ENCODE data around the gene LAMA3.
"Not testable (repeated sequence)": the region's sequence is repeated elsewhere in the genome, so short reads cannot be mapped to it uniquely, and the experiment has no call there.

LAMA3 gene

DNA sequence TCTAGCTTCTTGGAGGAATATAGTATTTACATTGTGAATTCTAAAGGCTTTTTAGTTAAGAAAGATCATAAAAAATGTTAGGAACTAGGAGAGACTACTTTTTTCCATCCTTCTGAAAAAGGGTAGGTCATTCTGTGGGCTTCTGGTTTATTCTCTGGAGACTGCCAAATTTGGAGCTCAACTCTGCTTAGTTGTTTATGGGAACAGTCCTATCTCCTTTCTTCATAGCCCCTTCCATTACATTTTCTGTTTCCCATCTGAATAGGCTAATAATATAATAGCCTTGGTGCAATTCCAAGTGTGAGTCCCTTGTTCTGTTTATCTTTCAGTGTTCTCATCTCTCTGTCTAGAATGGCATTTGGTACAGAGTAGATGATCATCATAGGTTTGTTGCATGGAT is 15.6 kb downstream of the LAMA3 start:
- DNase-seq, result no peak

DNA sequence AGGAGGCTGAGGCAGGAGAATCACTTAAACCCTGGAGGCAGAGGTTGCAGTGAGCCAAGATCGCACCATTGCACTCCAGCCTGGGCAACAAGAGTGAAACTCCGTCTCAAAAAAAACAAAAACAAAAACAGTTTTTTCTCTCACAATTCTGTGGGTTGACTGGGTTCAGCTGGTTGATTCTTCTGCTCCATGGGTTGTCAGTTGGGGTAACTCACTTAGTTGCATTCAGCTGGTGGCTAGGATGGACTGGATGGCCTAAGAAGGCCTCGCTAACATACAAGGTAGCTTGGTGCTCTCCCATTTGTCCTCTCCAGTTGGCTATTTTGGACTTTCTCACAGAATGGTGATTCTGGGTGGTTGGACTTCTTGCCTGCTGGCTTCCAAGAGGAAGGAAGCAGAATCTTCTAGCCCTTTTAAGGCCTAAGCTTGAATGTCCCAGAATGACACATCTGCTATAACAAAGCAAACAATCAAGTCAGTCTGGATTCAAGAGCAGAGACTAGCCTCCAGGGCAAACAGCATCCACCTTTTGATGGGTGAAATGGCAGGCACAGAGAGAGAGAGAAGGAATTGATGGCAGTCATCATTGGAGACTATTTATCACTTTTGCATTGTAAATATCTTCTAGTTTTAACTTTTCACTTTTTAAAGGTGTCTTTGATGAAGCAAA is 17.9 kb downstream of the LAMA3 start:
- no peak for DNase-seq

DNA sequence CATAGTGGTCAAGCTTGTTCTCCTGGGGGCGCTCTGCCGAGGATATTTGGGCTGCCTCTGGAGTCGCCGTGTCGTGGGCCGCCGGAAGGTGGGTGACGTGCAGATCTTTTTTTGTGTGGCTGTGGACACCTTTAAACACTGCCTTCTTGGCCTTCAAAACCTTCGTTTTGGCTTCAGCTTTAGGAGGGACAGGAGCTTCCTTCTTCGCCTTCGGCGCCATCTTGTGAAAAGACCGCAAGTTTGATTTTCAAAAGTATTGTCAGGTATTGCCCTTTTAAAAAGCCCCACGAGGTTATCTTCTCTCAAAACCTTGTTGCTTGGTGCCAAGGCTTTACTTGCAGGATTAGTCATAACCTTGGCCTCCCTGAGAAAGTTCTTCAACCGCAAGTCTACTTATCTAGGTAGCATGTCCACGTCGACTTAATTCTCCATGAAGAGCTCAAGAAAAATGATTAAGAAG is 20.8 kb downstream of the LAMA3 start:
- no peak for DNase-seq

DNA sequence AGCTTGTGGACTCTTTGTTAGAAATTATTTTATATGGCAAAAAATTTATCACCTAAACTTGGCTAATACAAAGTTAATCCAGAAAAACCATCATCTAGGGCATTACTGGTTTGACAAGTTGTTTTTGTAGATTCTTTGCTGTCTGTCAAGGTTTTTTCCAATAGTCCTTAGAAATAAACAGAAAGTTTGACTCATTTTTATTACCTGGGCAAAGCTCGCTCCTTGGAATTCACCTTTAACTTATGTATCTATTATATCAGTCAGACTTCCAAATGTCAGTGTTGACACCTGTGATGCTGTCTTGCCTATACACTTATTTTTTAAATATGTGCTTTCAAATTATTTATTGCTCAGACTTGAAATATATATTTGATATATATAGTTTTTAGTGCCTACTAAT is 21.7 kb downstream of the LAMA3 start:
- DNase-seq, result no peak

DNA sequence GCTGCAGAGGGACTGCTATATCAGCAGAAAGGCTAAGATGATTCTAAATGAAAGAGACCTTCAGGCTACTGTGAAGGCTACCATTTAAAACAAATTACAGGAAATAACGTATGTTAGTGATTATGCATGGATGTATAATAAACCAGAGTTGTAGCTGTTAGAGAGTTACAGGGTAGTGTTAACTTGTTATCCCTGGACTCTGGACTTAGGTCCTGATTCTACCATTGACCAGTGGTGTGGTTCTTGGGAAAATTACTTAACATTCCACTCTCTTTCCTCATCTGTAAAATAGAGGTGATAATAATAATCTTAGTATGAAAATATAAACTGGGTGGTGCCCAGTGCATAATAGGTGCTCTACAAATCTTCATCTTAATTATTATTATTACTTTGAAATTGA is 22.2 kb downstream of the LAMA3 start:
- no peak for DNase-seq

DNA sequence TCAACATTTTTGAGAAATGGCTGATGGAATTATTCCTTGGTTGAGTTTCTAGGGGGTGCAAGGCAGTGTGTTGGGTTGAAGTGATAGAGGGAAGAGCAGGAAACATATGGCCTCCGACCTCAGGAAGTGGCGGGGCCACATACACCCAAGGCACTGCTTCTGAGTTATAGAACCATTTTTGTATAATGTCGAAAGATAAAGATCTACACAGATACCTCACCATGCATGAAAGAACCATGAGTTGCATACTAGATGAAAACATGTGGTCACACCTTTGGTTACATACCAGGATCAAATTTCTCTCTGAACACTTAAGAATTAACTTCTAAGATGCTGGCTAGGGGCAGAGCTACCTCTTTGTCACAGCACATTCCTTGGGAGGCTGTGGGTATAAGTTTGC is 23.2 kb downstream of the LAMA3 start:
- DNase-seq, result no peak

DNA sequence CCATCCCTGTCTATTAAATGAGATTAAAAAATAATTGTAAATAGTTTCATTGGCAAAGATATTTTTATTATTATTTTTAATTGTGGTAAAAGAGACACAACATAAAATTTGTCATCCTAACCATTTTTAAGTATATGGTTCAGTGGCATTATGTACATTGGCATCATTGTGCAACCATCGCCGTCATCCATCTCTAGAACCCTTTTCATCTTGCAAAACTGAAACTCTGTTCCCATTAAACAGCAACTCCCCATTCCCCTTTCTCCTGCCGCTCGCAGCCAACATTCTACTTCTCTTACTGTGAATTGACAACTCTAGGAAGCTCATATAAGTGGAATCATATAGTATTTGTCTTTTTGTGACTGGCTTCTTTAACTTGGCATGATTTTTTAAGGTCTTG is 25.3 kb downstream of the LAMA3 start:
- no peak for DNase-seq

DNA sequence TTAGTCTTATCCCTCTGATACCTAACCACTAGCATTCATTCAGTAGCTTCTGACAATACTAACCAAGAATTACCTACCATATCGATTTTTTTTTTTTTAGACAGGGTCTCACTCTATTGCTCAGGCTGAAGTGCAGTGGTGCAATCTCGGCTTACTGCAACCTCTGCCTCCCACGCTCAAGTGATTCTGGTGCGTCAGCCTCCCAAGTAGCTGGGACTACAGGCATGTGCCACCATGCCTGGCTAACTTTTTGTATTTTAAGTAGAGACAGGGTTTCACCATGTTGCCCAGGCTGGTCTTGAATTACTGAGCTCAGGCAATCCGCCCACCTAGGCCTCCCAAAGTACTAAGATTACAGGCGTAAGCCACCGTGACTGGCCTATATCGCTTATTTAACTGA is 26.8 kb downstream of the LAMA3 start:
- not testable (repeated sequence) for DNase-seq

DNA sequence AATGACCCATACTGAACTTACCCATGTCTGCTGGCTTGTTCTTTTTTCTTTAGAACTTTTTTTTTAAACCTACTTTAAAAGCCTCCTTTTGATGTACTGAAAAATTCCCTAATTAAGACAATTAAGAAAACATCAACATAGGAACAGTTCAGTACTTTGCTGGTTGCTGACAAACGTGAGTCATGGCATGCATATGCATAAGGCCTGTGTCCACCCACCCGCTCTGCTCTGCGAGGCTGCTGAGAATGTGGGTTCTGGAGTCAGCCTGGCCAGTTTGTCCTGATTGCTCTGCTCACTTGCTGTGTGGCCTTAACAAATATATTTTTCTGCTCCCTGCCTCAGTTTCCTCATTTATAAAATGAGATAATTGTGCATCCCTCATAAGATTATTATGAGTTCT is 27.3 kb downstream of the LAMA3 start:
- DNase-seq, result no peak

DNA sequence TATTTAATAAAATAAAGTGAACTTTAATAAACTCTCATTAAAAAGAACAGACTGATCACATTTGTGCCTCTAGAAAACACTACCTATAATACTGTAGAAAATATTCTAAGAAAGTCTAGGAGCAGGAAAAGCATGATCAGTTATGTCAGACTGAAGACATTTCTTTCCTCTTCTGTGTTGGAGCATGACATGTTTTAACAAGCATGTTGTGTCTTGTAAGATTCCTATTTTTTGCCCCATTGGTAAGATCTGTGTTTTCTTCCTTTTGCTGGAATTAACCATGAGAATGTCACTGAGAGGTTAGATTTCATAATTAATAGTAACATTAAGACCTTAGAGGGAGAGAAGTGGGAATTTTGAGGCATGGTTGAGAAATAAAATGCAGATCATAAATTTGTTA is 27.7 kb downstream of the LAMA3 start:
- DNase-seq, result no peak

DNA sequence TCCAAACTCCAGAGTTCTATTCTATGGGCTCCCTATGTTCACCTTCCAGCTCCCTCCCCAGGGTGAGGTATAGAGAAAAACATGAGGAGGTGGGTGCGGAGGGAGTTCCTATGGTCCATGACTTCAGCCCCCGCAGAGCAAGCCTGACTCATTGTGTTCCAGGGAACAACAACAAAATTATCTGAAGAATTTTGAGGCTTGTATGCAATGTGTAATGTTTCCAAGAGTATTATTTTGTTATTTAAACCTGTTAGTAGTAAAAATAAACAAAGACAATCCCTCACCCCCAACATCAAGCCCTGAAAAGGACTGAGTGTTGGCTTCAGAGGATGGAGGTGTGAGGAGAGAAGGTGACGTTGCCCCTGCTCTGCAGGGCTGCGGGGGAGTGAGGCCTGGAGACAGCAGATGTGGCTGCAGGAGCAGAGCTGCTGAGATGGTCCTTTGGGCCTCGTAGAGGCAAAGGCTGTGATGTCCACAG is 29.0 kb downstream of the LAMA3 start:
- DNase-seq, result no peak

DNA sequence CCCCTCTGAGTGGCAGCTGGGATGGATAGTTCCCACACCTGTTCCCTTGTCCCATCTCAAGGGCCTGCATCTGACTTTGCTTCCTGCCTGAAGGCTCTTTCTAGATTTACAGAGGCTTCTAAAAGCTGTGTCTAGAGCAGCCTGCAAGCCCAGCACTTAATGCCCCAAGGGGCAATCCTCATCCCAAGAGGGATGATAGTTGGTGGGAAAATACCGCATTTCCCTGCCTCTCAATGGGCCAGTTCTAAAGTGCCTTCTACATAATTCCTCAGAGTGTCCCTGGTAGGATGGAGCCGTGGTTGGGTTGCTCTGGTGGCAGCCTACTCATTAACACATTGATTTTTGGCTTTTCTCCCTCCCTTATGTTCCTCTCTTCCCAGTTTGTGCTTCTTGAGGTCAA is 29.5 kb downstream of the LAMA3 start:
- no peak for DNase-seq

DNA sequence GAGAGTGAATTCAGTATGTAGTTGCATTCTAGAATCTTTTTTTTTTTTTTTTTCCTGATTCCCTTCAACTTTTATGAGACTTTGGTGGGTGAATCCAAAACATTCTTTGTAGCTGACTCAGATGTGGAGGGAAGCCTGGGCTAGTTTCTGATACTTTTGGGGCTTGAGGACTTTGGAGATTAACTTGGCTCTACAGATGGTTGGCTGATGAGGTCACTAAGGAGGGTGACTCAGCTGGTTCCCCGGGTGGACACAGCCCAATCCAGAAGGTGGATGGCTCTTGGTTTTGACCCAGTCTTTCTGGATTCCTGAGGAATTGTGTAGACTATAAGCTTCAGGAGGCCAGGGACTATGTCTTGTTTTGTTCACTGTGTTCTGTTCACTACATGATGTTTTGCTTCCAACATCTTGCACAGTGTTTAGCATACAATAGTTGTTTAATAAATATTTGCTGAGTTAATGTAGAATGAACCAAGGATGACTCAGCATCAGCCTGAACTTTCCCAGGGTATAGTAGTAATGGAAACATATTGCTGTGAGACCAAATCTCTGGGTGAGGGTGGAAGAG is 30.5 kb downstream of the LAMA3 start:
- DNase-seq, result peak; percentile 7

DNA sequence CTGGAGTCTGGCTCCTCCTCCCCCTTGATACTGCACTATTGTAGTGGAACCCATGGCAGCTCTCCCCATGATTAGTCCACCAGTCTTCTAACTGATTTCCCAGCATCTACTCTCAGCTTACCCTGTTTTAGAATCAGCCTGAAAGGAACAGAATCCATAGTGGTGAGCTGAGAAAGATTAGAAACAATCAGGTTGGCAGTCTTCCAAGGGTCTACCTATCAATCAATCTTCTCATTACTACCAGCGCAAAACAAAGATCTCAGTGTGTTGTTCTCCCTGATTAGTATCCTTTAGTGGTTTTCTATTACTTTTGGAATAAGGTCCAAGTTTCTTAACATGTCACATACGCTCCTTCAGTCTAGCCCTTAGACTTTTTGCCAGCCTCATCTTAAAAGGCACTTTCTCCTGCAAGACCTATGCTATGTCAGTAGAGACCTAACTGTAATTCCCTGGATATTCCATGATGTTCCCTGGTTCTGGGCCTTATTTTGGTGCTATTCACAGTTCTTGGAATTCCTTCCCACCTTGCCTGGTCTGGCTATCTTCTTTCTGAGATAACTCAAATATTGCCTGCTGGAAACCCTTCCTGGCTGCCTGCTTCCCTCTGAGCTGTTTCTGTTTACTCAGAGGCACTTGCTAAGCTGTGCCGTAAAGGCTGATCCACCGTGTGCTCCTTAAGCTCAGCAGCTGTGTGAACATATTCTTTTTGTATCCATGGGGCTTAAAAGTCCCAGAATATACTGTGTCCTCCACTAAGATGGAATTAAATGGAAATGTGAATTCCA is 32.6 kb downstream of the LAMA3 start:
- DNase-seq, result no peak

DNA sequence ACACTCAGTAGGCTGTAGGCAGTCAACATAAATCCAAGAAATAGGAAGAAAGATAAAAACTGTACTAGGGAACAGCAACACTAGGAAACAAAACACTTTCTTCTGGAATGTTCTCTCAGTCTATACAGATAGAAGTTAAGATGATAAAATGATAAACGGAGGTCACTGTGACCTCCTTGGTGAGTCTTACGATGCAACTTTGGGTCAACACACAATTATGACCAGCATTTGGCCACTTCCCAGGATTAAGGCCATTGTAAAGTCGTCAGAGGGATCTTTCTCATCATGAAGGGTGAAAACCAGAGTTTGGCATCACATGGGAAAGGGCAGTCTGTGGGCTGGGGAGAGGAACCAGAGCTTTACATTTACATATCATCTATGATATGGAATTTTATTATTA is 33.4 kb downstream of the LAMA3 start:
- no peak for DNase-seq

DNA sequence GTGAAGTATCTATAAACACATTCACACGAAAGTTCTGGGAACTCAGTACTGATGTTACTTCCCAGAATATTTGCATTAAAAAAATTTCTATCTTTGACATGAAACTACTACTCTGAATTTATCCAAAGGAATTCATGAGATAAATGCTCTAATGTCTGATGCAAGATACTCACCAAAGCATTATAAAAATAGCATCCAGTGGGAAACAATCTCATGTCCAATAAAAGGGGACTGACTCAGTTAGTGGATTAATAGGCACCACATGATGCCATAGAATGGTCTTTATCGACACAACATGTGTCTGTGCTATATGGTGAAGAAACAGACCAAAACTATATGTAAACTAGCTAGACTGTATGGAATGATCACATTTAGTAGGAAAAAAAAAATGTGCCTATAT is 33.9 kb downstream of the LAMA3 start:
- no peak for DNase-seq

DNA sequence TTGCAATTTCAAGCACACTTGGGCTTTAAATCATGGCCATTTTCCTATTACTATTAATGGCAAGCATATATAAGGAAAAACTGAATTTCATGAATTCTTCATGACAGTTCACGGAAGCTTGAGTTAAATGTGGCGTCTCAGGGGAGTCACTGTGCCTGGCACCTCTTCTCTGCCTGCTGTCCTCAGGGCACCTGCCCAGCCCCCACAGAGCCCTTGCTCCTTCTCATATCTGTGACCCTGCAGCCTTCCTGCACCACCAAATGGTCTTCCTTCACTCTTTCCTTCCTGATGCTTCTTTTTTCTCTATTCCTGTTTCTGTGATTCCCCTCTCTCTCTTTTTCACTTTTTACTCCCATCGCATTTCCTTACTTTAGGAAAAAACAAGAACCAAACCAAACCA is 35.4 kb downstream of the LAMA3 start:
- no peak for DNase-seq

DNA sequence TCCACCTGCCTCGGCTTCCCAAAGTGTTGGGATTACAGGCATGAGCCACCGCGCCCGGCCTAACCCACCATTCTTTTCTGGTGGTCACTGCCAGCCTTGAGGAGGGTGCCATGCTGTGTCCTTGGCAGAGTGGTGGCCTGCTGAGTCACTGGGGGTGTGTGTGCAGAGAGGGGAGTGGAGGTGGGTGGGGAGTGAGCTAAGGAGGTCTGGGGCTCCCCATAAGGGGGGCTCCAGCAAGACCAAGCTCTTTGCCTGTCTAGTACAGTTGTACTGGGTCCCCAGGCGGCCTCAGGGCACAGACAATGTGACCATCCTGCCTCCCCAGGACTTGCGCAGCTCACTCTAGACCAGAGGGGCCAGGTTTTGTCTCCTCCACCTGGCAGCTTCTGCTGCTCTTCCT is 36.1 kb downstream of the LAMA3 start:
- DNase-seq, result no peak

DNA sequence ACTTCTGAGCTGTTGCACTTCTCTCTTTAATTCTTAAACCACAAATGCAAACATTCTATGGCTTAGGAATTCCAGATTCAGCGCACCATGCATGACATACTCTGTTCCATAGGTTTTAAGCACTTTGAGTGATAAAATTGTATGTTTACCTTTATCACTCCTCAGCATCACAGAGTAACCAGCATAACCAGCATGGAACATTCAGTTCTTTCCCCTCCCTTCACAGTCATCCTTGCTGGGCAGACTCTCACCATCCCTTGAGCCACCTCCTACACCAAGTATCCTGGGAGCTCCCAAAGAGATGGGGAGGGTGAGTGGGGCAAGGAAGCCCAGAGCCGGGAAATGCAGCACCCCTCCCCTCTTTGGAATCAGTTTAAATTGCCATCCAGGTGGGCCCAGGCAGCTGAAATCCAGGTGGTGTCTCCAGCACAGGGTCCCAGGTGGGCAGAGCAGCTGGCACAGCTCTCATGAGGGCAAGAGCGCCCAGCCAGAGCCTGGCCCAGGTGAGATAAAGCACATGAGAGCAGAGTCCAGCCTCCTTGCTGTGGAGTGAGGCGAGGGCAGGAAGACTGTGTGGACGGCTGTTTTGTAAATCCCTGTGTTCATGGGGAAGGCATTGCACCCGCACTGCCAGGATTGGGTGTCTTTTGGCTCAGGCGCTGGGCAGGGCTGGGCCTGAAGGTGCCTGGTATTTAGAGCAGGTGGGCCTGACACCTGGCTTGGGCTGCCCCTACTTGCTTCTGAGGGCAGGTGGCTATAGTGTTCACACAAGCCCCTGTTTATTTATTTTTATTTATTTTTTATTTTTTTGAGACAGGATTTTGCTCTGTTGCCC is 36.8 kb downstream of the LAMA3 start:
- DNase-seq, result no peak

DNA sequence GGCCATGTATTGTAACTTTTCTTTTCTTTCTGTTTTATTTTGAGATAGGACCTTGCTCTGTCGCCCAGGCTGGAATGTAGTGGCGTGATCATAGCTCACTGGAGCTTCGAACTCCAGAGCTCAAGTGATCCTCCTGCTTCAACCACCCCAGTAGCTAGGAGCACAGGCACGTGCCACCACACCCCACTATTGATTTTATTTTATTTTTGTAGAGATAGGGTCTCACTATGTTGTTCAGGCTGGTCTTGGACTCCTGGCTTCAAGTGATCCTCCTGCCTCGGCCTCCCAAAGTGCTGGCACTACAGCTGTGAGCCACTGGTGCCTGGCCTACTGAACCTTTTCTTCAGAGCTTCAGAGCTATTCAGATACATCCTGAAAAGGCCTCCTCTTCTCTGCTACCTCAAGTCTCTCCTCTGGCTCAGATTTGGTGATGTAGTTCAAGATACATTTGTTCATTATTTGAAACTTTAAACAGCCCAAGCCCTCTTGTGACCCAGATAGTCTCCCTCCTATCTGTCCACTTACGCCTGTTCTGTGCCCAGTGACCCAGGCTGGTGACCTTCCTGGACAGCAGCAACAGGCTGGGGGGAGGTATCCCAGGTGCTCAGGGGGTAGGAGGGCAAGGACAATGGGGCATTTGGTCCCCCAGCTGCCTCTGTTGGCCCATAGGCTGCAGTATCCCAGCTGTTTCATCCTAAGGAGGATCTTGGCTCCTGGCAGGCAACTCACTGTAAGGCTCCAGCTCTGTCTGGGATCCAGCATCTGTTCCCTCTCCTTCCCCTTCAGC is 38.6 kb downstream of the LAMA3 start:
- DNase-seq, result no peak

DNA sequence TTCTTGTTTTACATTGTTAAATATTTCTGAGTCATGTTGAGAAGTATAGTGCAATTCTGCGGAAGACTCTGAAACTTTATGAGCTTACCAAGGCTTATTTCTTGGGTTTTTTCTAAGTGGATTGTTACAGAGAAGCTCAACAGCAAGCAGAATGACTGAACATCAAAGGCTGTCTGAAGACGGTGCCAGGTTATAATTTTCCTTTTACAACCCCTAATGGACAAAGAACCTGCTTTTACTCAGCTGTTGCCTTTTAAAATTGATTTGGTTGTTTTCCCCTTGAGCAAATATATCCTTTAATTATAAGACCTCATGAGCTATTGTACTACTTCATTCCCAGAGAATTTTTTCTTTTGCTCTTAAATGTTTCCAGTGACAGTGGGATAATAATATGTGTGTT is 41.6 kb downstream of the LAMA3 start:
- no peak for DNase-seq

DNA sequence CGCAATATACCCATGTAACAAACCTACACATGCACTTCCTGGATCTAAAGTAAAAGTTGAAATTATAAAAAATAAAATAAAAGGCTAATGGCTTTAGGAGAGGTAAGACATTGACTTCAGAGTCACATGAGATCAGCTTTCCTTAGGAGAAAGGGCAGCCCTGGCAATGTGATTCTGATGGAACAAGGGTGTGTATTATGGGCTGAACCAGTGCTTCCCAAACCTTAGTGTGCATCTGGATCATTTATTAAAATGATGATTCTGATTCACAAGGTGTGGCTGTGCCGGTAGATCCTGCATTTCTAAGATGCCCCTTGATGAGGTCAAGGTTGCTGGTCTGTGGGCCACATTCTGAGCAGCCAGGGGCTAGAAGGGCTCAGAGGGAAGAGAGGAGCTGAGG is 42.6 kb downstream of the LAMA3 start:
- no peak for DNase-seq

Data from GOT3 (cell line).